CD4-positive, alpha-beta T cell treated with Interleukin-6 at 100 ng/mL for 8 hours (primary cell): ENCODE results near the gene RRH.
"Not testable (repeated sequence)": the region's sequence is repeated elsewhere in the genome, so short reads cannot be mapped to it uniquely, and the experiment has no call there.

Experiments
- DNase-seq: peaks from one replicate; pipeline ENCODE4 v3.0.0-alpha.2; 2020; ENCODE audit warnings: mixed read lengths, low spot score

RRH gene, protein sequence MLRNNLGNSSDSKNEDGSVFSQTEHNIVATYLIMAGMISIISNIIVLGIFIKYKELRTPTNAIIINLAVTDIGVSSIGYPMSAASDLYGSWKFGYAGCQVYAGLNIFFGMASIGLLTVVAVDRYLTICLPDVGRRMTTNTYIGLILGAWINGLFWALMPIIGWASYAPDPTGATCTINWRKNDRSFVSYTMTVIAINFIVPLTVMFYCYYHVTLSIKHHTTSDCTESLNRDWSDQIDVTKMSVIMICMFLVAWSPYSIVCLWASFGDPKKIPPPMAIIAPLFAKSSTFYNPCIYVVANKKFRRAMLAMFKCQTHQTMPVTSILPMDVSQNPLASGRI

DNA sequence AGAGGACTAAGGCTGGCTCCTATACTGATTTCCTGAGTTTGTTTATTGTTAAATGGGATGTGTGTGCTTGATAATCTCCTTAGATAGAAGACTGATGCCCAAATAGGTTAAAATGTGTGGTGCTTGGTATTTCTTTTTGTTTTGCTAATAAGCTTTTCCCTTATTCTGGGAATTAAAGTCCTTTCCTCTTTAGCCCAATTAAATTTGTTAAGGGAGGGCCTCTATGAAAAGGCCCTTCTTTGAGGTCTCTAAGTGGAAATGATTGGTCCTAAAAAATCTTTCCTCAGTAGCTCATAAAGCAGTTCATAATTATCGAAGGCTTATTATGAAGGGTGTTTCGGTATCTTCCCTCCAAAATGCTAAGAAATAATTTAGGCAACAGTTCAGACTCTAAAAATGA lies at the start of gene RRH:
RRH (plus strand) TSS at position 301 of the 400 bp plus-strand sequence; CDS start at position 357, 56 bp downstream.
- DNase-seq: no peak

GRCh38 chr4:109782092-109782491 lies 45.7 kb upstream of the RRH start:
- DNase-seq: not testable (repeated sequence)

GRCh38 chr4:109786846-109787245 lies 40.9 kb upstream of the RRH start:
- DNase-seq: no peak

DNA sequence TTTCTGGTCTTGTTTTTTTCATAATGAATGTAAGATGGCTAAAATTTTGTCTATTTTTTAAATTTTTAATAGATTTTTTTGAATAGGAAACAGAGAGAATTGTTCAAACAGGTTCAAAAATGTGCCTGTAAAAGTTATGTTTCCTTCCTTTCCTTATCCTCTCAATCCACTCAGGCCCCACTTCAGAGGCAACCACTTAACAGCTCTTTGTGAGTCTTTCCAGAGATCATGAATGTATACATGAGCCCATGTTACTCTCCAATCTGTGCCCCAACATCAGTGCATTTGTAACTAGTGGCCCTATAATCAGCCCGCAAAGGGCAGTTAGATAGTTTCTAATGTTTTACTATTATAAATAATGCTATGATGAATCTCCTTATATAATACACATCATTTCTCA lies 40.0 kb upstream of the RRH start:
- no peak for DNase-seq

DNA sequence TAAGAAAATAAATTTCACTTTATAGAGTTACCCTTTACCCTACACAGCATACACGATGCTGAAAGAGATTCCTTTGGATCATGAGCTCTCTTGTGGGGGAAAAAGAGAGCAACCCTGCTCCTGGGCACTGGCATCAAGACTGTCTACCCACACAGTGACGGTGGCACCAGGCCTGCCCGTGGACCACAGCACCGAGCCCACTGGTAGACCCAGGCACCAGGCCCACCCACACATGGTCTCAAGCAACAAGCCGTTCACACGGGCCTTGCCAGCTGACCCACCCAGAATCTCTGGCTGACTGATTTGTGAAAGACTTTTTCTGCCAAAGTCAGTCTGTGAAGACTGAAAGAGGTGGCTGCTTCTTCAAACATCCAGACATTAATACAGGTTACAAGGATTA lies 32.7 kb upstream of the RRH start:
- no peak for DNase-seq

DNA sequence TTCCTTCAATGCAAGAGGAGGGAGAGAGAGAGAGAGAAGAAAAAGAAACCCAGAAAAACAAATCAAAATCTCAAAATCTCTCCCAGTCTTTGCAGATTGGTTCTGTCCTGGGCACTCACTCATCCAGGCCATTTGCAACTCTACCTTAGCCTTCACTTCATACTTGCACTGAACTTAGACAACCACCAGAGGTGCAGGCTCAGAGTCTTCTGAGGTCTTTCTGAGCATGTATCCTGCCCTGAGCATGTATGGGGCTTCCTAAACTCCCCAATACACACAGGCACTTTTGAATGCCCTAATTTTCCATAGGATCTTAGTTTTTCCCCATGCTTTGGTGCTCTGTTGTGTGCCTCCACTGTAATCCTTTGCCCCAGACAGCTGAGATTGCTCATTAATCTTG lies 28.9 kb upstream of the RRH start:
- DNase-seq: no peak

DNA sequence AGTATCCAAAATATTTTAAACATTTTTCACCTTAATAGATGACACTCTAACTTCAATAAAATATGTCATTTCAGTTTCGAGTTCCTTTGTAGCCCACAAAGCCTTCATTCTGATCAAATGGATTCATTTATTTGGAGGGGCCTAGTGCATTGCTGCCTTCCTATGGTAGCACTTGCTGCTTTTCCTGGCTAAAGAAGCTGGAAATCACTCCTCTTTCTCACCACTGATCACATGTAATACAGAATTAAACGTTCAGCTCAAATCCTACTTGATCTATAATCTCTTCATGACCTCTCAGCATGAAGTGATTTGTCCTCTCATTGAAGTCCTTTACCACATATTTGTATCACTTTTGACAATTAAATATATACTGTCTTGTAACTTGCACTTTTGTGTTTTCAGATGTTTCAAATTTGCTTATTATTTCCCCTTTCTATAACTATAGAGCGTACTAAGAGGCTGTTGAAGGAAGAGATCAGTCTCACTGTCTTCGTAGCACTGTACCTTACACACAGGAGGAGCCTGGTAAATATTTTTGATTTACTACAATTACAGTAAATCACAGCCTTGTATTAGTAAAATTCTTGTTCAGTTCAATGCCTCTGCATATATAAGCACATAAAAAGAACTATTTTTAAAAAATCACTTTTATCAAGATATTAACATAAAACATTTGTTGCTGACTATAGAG lies 26.5 kb upstream of the RRH start:
- DNase-seq: no peak

DNA sequence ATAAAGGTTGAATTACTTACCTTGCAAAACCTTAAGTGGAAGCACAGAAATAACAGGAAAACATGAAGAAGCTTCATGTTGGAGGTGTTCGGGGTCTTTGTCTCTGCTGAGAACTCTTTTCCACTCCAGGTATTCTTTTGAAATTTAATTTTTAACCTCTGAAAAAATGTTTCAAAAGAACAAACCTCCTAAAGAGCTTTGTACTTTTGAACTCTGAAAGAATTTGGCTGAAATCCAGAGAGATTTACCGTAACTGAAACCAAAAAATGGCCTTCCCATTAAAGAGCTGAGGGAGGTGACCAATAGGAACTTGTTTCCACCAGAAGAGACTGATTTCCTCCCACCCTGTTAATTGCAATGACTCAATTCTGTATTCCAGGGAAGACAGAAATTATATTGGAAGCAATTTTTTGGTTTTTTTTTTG lies 25.9 kb upstream of the RRH start, which contains the start of gene CFI:
CFI (minus strand) TSS at position 105 of the 425 bp plus-strand sequence; CDS start at position 77, 28 bp downstream.
- DNase-seq: no peak

GRCh38 chr4:109803924-109804571 lies 23.7 kb upstream of the RRH start:
- peak; percentile 16 for DNase-seq

DNA sequence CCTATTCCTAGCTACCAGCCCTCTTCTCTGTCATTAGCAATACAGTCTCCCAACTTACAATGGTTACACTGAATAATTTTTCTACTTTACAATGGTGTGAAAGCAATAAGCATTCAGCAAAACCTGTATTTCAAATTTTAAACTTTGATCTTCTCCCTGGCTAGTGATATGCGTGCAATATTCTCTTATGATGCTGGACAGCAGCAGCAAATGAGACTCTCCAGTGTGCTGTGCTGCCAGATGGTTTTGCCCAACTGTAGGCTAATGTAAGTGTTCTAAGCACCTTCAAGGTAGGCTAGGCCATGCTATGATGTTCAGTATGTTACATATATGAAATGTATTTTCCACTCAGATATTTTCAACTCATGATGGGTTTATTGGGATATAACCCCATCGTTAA lies 18.1 kb upstream of the RRH start:
- no peak for DNase-seq

- DNase-seq: no peak
Measured at GRCh38 chr4:109810552-109811387, 17.0 kb upstream of the RRH start.

- no peak for DNase-seq
Measured at GRCh38 chr4:109811707-109812106, 16.1 kb upstream of the RRH start.

GRCh38 chr4:109815151-109816081 lies 12.4 kb upstream of the RRH start, which contains the start of gene GAR1:
Gene GAR1, plus strand, starts transcription at chr4:109815762. Its CDS starts 403 bp downstream, at chr4:109816165.
- DNase-seq: peak; percentile 85

- DNase-seq: peak; percentile 23
Measured at GRCh38 chr4:109816082-109816442, 11.7 kb upstream of the RRH start.

GRCh38 chr4:109816894-109817293 lies 10.9 kb upstream of the RRH start:
- no peak for DNase-seq

DNA sequence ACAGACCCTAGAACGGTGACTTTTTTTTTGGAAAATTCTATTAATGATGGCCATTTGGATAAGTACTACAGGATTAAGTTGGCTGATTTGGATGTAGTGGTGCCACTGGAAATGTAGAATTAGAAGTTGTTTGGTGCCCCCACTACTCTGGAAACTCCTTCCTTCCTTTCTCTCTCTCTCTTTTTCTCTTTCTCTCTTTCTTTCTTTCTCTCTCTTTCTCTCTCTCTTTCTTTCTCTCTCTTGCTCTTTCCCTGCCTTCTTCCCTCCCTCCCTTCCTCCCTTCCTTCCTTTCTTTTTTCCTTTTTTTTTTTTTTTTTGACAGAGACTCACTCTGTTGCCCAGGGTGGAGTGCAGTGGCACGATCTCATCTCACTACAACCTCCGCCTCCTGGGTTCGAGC lies 9.5 kb upstream of the RRH start:
- no peak for DNase-seq

- DNase-seq: no peak
Measured at GRCh38 chr4:109820563-109820962, 7.2 kb upstream of the RRH start.

GRCh38 chr4:109821185-109821584 lies 6.6 kb upstream of the RRH start:
- no peak for DNase-seq

- no peak for DNase-seq
Measured at GRCh38 chr4:109826719-109827118, 1.1 kb upstream of the RRH start.

GRCh38 chr4:109833756-109834155 lies 6.0 kb downstream of the RRH start:
- DNase-seq: no peak

GRCh38 chr4:109836985-109837384 lies 9.2 kb downstream of the RRH start:
- no peak for DNase-seq
